Measurements from ENCODE around the gene HELZ. TPM values are rescaled to one million over a fixed set of nuclear protein-coding genes. Genes with fewer than 3 reads are reported as not detected.

Gene HELZ
- total RNA-seq, 1 donor from 2014 or later: 73.9 TPM

GRCh38 chr17:67068999-67069398 is 176.0 kb downstream of the HELZ start:
- no peak for DNase-seq

DNA sequence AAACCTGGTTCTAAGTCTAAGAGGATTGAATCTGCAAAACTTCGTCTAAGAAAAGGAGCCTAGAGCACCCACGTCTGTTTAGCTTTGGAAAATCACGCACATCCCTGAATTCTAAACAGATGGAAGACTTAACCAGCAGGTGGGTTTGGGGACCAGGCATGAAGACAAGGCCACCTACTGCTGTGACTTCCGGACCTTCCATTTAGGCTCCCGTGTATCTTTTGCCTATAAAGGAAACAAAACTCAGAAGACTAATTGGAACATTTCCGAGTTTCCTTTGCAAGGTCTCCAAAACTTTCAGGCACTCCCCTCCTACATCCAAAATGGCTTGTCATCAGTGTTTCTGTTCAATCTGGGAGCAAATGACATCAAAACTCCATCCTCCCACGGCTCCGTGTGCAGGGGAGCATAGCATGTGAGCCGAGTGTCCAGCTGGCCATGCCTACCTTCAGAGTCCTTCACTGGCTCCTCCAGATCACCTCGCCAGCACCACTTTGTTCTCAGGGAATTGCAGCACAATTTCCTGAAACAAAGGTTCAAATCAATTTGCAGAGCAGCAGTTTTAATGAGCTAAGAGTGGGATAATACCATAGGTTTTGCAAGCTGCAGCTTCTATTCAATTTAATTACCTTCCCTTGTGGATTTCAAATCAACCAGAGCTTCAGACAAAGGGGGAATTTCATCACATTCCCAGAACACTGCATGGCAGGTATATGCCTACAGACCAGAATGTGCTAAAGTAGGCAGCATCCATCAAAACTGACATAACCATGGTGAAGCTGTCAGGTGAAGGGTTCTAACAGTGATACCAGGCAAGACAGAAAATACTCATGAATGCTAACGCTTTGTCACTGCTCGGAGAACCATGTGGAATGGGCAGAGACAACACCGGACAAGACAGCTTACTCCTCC is 177.2 kb downstream of the HELZ start:
- no peak for DNase-seq

DNA sequence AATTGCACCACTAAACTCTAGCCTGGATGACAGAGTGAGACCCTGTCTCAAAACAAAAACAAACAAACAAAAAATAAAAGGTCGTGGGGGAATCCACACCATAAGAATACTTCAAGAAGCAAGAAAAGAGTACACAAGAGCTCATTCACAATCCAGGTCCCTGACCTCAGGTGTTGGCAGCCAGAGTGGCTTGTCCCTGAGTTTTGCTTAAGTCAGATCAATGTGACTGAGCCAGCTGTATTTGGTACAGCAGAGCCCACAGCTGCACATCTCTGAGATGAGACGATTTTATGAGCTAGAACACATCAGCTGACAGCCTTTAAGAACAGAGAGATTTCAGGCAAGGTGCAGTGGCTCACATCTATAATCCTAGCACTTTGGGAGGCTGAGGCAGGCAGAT is 178.3 kb downstream of the HELZ start:
- DNase-seq: no peak

DNA sequence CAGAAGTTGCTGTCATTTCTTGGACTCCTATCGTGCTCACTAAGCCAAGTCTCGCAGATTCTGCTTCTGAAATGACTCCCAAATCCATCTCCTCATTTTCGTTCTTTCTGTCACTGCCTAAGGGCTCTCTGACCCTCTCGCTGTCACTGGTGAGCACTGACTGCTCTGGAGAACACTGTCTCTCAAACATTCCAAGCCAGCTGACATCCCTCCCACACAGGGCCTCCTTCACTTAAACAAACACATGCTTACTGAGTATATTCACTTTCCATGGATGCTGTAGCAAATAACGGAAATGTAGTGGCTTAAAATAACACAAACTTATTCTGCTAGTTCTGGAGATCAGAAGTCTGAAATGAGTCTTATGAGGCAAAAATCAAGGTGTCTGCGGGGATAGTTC is 181.9 kb downstream of the HELZ start:
- DNase-seq: no peak

DNA sequence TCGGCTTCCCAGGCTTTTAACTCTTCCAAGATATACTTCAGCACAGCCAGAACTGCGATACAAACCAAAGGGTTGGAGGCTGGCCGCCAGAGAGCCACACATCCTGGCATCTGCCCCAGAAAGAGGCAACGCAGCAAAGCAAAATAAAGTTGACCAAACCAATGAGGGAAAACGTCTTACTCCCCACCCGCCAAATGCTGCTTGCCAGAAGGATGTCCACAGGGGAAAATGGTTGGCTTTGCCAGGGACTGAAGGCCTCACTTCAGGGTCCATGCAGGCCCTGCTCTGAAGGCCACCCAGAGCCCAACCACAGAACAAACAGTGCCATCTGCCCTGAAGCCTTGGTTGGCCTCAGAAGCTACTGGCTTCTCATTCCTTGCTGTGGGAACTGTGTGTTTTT is 185.6 kb downstream of the HELZ start:
- DNase-seq: no peak

- no peak for DNase-seq
These were observed 187.0 kb downstream of the HELZ start for GRCh38 chr17:67058036-67058435.

DNA sequence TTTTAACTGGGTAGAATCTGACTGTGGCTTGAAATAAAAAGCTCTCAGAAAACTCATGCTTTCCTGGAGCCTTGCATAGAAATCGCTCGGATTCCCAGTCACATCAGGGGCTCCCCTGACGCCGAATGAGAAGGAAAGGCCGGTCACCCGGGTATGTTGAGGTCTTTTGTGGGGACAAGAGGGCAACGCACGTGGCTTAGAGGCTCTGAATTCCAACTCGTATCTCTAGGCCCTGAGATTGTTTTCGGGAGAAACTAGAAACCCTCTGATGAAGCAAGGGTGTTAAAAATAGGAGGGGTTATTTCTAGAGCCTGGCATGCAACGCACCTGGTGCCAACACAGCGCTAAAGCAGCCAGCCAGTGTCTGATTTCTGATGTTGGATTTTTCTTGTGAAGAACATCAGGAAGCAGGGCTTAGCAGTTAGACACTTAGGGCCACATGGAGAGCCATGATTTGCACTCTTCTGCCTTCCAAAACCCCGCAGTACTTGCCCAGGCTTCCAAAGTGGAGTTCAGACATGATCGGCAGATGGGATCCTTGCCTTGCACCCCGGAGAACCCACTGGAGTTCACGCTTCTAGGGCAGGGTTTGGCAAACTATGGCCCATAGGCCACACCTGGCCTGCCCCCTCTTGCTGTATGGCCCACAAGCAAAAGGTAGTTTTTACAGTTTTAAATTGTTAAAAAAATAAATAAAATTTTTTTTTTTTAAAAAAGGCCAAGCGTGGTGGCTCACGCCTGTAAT is 188.1 kb downstream of the HELZ start:
- DNase-seq: no peak

DNA sequence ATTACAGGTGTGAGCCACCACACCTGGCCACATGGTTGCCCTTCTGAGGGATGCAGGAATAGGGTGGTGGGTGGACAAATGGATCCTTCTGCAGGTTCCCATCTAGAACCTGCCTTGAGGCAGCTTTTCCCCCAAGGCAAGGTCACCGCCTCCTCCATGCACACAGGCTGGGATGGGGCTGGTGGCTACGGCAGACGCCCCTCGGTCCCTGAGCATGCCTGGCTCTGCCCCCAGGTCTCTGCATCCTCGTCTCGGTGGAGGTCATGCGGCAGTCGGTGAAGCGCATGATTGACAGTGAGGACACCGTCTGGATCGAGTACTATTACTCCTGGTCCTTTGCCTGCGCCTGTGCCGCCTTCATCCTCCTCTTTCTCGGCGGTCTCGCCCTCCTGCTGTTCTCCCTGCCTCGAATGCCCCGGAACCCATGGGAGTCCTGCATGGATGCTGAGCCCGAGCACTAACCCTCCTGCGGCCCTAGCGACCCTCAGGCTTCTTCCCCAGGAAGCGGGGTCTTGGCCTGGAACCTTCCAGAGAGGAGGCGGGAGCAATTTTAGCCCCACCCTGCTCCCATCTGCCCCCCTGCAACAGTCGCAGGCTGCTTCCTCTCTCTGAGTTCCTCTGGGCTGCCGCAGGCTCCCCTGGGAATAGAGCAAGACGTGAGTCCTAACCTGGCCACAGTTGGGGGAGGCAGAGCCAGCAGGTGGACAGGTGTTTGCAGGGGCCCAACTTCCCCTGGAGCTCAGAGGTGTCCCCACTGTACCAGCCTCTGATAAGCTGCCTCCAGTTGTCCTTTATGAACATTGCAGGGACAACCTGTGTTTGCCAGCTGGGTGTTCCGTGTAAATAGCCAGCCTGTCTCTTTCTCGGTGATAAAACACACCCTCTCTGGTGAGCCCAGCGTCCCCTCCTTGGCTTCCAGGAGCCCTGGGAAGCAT is 188.9 kb downstream of the HELZ start:
- no peak for DNase-seq

- no peak for DNase-seq
These were observed 190.0 kb downstream of the HELZ start for GRCh38 chr17:67055041-67055443.

DNA sequence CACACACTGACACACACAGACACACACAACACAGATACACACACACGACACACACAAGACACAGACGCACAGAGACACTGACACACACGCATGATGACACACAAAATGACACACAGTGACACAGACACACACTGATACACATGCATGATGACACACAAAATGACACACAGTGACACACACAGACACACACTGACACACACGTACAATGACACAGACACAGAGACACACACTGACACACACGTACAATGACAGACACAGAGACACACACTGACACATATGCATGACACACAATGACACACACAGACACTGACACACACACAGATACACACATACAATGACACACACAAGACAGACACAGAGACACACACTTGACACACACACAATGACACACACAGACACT is 190.4 kb downstream of the HELZ start:
- DNase-seq: no peak

DNA sequence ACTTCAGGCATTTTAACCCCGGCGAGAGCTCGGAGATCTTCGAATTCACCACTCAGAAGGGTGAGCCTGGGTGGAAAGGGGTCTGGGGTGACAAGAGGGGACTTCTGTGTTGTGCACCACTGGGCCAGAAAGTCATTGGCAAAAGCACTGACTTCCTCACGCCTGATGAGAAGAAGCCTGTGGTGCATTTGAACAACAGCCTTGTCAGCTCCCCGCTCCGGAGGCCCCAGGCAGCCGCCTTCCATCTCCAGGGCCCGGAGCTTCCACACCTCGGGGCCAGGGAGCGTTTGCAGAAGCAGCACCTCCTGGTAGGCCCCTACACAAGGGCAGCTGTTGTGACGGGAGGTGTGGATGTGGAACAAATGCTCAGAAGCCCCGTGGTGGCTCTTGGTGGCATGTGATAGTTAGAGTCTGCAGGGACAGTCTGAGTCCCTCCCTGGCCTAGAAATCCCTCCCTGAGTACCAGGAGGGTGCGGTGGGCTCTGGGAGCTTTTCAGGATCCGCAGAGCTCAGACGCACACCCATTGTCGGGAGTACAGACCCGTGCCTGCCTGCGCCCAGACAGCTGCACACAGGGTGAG is 190.9 kb downstream of the HELZ start:
- DNase-seq: no peak

DNA sequence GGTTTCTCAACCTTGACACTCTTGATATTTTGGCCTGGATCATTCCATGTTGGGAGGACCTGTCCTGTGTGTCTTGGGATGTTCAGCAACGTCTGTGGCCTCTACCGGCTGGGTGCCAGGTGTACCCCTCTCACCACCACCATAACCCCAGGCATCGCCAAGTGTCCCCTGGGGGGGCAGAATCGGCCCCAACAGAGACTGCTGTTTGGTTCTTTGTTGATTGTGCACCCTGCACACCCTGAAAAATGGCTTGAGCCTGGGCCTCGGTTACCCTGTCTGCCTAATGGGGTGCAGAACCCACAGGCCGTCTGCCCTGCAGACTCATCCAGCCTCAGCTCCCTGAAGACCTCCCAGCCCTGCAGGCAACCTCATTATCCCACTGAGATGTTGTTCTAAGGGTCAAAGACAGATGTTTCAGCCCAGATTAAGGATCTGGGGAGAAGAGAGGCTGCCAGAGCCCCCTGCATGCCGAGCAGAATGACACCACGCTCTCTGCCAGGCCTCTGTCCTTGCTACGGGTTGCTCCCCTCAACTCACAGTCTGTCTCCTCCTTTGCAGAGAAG is 191.5 kb downstream of the HELZ start:
- DNase-seq: no peak

GRCh38 chr17:67052720-67053437 is 192.1 kb downstream of the HELZ start:
- DNase-seq: no peak

- DNase-seq: no peak
These were observed 193.2 kb downstream of the HELZ start for GRCh38 chr17:67051837-67052236.

DNA sequence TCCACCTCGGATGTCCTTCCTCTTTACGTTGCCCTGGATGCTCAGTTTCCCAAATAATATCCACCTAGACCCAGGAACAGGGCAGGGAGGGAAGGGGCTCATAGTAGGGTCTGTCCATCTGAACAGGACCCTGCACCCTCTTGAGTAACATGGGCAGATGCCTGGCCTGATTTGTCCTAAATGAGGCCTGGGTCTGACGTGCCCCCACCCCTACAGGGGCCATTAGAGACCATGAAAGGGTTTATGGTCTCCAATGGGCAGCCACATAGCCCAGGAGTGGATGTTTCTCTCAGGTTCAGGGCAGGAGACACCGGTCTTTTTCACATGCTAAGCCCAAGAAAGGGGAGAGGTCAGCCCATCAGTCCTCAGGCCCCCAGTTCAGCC is 193.8 kb downstream of the HELZ start:
- DNase-seq: no peak

DNA sequence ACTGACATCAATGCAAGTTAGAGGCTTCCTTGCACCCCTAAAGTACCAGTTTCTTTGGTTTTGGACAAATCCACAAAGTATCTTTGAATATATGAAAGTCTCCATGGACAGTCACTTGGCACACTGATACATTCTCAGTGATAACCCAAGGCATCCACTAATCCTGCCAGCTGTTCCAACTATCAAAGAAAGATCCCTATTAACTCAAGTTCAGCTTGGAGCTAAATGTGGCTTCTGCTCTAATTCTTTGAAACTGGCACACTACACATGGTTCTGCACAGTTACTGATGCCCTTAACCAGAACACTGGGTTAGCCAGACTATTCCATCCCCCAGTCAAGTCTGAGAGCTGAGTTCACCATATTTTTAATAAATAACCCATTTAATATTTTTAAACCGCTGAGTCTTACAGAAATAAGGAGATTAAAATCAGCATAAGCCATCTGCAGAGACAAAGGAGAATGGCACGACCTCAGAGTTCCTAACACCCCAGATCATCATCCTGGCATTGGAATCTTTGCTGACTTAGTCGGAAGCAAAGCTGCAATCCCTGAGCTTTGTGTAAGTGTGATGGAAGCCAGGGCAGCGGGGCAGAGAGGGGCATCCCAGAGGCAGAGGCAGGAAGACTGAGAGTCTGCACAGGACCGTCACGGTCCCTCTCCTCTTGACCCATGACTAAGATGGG is 194.4 kb downstream of the HELZ start:
- no peak for DNase-seq

DNA sequence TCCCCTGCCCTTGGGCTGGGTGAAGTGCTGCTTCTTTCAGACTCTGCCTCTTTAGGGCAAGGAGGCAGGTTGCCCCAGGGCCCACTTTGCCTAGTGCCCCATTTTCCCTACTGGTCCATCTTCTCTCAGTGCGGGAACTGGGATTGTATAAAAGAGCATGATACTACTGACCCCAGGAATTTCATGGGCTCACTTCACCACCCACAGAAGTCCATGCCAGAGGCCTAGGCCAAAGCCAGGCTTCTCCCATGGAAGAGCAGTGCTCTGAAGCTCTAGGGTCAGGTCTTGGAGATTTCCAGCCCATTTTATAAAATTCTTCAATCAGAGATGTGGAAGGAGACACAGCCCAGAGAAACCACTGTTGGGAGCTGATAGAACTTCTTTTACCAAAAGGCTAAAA is 194.9 kb downstream of the HELZ start:
- DNase-seq: no peak

DNA sequence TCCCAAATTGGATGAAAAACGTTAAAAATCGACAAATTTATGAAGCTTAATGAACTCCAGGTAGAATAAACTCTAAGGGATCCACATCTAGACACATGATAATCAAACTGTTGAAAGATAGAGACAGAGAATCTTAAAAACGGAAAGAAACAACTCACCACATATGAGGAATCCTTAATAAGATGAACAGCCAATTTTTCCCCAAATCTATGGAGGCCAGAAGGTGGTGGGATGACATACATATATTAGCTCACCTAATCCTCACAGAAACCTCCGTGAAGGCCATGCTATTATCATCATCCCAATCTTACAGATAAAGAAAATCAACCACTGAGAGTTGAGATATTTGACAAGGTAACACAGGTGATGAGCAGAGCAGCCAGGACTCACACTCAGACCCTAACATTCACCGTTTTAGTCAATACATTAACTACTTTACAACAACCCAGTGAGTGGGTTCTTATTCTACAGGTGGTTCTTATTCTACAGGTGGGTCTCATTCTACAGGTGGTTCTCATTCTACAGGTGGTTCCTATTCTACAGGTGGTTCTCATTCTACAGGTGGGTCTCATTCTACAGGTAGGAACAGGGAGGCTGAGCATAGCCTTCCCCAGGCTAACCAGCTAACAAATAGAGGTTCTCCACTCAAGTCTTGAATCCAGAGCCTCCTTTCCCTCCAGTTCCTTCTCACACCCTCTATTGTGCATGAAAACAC is 195.8 kb downstream of the HELZ start:
- no peak for DNase-seq

- no peak for DNase-seq
These were observed 197.6 kb downstream of the HELZ start for GRCh38 chr17:67047382-67047781.

- DNase-seq: no peak
These were observed 198.6 kb downstream of the HELZ start for GRCh38 chr17:67046398-67046797.

Data from dermis blood vessel endothelial cell (primary cell).